ENCODE results near the gene UBAC2. TPM values are rescaled to one million over a fixed set of nuclear protein-coding genes. Genes with fewer than 3 reads are reported as not detected.
"Not testable (repeated sequence)": the region's sequence is repeated elsewhere in the genome, so short reads cannot be mapped to it uniquely, and the experiment has no call there.

UBAC2 gene
- total RNA-seq, 1 donor from 2014 or later: 70.8 TPM

DNA sequence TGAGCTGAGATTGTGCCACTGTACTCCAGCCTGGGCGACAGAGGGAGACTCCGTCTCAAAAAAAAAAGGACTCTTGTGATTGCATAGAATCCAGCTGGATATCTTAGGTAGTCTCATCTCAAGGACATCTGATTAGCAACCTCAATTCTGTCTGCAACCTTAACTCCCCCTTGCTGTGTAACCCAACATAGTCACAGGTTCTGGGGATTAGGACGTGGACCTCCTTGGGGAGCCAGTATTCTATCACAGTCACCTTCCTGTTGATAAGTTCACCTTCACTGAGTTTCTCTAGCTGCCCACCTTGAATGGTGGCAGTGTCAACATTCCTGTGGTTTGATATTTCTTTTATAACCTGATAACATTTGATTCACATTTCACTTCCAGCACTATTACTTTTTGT lies 30.3 kb downstream of the UBAC2 start:
- TF ChIP-seq CTCF (IDR thresholded peaks at IDR 0.05): no peak
- Mint-ChIP-seq H3K4me3 (ENCODE audit: unreplicated experiment) (no peak overlapping the region), H3K4me1 (ENCODE audit: low read depth) (peaks cover 30% of the 10 kb centered on the region), H3K27me3 (ENCODE audit: low read depth) (no peaks in the 10 kb centered on the region), H3K27ac (ENCODE audit: unreplicated experiment) (no peak overlapping the region), H3K36me3 (ENCODE audit: low read depth) (no peaks in the 10 kb centered on the region), H3K9me3 (ENCODE audit: low read depth) (no peaks in the 10 kb centered on the region)
- no peak for DNase-seq (ENCODE audit: low spot score)

- H3K36me3 Mint-ChIP-seq (ENCODE audit: low read depth): no peaks in the 10 kb centered on the region
- peaks cover 30% of the 10 kb centered on the region for H3K4me1 Mint-ChIP-seq (ENCODE audit: low read depth)
- no peaks in the 10 kb centered on the region for H3K9me3 Mint-ChIP-seq (ENCODE audit: low read depth)
- no peaks in the 10 kb centered on the region for H3K27me3 Mint-ChIP-seq (ENCODE audit: low read depth)
- DNase-seq (ENCODE audit: low spot score): no peak
- H3K4me3 Mint-ChIP-seq (ENCODE audit: unreplicated experiment): no peak overlapping the region
- H3K27ac Mint-ChIP-seq (ENCODE audit: unreplicated experiment): peak overlapping the region; percentile 55
- TF ChIP-seq CTCF (IDR thresholded peaks at IDR 0.05): no peak
These were observed 31.1 kb downstream of the UBAC2 start for GRCh38 chr13:99231721-99232120.

- DNase-seq (ENCODE audit: low spot score): no peak
- peaks cover 6% of the 10 kb centered on the region for H3K36me3 Mint-ChIP-seq (ENCODE audit: low read depth)
- no peaks in the 10 kb centered on the region for H3K9me3 Mint-ChIP-seq (ENCODE audit: low read depth)
- H3K4me3 Mint-ChIP-seq (ENCODE audit: unreplicated experiment): no peak overlapping the region
- H3K4me1 Mint-ChIP-seq (ENCODE audit: low read depth): no peaks in the 10 kb centered on the region
- no peak for TF ChIP-seq CTCF (IDR thresholded peaks at IDR 0.05)
- no peak overlapping the region for H3K27ac Mint-ChIP-seq (ENCODE audit: unreplicated experiment)
- H3K27me3 Mint-ChIP-seq (ENCODE audit: low read depth): no peaks in the 10 kb centered on the region
These were observed 37.5 kb downstream of the UBAC2 start for GRCh38 chr13:99237981-99238662.

DNA sequence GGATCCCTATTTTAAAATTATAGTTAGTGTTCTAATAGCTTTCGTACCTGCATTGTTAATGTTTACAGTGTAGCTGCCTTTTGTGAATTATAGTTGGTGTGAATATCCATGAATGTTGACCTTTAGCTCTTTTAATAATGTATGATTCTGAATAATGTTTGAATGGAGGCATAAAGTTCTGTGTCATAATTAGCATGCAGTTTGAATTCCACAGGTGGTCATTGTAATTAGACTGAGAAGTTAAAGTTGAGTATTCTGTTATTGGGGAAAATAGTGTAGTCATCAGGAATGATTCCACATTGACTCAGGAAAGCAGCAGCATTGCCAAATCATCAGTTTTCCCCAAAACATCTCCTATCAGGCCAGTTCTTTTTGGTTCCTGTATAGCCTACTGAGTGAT lies 45.4 kb downstream of the UBAC2 start:
- Mint-ChIP-seq H3K27me3 (ENCODE audit: low read depth) (no peaks in the 10 kb centered on the region), H3K4me1 (ENCODE audit: low read depth) (no peaks in the 10 kb centered on the region), H3K9me3 (ENCODE audit: low read depth) (no peaks in the 10 kb centered on the region), H3K27ac (ENCODE audit: unreplicated experiment) (no peak overlapping the region), H3K36me3 (ENCODE audit: low read depth) (peaks cover 6% of the 10 kb centered on the region), H3K4me3 (ENCODE audit: unreplicated experiment) (no peak overlapping the region)
- no peak for DNase-seq (ENCODE audit: low spot score)
- TF ChIP-seq CTCF (IDR thresholded peaks at IDR 0.05): no peak

DNA sequence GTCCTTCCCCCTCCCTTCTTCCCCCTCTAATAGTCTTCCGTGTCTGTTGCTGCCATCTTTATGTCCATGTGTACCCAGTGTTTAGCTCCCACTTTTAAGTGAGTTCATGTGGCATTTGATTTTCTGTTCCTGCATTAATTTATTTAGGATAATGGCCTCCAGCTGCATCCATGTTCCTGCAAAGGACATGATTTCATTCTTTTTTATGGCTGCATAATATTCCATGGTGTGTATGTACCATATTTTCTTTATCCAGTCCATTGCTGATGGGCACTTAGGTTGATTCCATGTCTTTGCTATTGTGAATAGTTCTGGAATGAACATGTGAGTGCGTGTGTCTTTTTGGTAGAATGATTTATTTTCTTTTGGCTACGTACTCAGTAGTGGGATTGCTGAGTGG lies 48.5 kb downstream of the UBAC2 start:
- DNase-seq (ENCODE audit: low spot score); H3K9me3 Mint-ChIP-seq (ENCODE audit: low read depth); H3K36me3 Mint-ChIP-seq (ENCODE audit: low read depth); H3K27ac Mint-ChIP-seq (ENCODE audit: unreplicated experiment); H3K4me1 Mint-ChIP-seq (ENCODE audit: low read depth); H3K4me3 Mint-ChIP-seq (ENCODE audit: unreplicated experiment); H3K27me3 Mint-ChIP-seq (ENCODE audit: low read depth): not testable (repeated sequence)

GRCh38 chr13:99249606-99250005 lies 49.0 kb downstream of the UBAC2 start:
- H3K4me1 Mint-ChIP-seq (ENCODE audit: low read depth); H3K9me3 Mint-ChIP-seq (ENCODE audit: low read depth); DNase-seq (ENCODE audit: low spot score); H3K4me3 Mint-ChIP-seq (ENCODE audit: unreplicated experiment); H3K36me3 Mint-ChIP-seq (ENCODE audit: low read depth); H3K27ac Mint-ChIP-seq (ENCODE audit: unreplicated experiment); H3K27me3 Mint-ChIP-seq (ENCODE audit: low read depth): not testable (repeated sequence)
